Measurements from ENCODE around the gene HSFX1. TPM values are rescaled to one million over a fixed set of nuclear protein-coding genes. Genes with fewer than 3 reads are reported as not detected.
"Not testable (repeated sequence)": the region's sequence is repeated elsewhere in the genome, so short reads cannot be mapped to it uniquely, and the experiment has no call there.

The HSFX1 gene
- total RNA-seq, result under 1 TPM in 2 of 3 donors, not detected in 1; 0.21 to 0.32 TPM
- 0.70 TPM for total RNA-seq (2013)

- DNase-seq; H3K36me3 ChIP-seq (ENCODE audit: control insufficient read depth, insufficient read depth, low read length); H3K27me3 ChIP-seq (ENCODE audit: control insufficient read depth, insufficient read depth, low read length); H3K9me3 Mint-ChIP-seq; H3K27me3 Mint-ChIP-seq (ENCODE audit: low read depth in 2 of 2); H3K36me3 Mint-ChIP-seq; H3K27ac Mint-ChIP-seq; ATAC-seq; H3K9me3 ChIP-seq (ENCODE audit: control insufficient read depth, insufficient read depth, low read length); H3K27ac ChIP-seq (ENCODE audit: low read length); H3K4me3 ChIP-seq (ENCODE audit: low read length); H3K4me1 Mint-ChIP-seq; intact Hi-C loops (cut with micrococcal nuclease); H3K4me3 Mint-ChIP-seq; H3K4me1 ChIP-seq (ENCODE audit: control insufficient read depth, insufficient read depth, low read length): not testable (repeated sequence)
- WGBS (ENCODE audit: insufficient coverage), result no CpG with 5 or more reads among the region's 17 CpGs
These were observed at the start of gene HSFX1 for GRCh38 chrX:149773768-149774167. HSFX1 (plus strand) TSS chrX:149774068; CDS start chrX:149774682, 614 bp downstream.

- H3K27ac Mint-ChIP-seq; H3K27ac ChIP-seq (ENCODE audit: low read length); H3K9me3 Mint-ChIP-seq; H3K36me3 ChIP-seq (ENCODE audit: control insufficient read depth, insufficient read depth, low read length); H3K9me3 ChIP-seq (ENCODE audit: control insufficient read depth, insufficient read depth, low read length); ATAC-seq; H3K27me3 ChIP-seq (ENCODE audit: control insufficient read depth, insufficient read depth, low read length); H3K4me3 Mint-ChIP-seq; intact Hi-C loops (cut with micrococcal nuclease); DNase-seq; H3K36me3 Mint-ChIP-seq; H3K4me1 Mint-ChIP-seq; H3K27me3 Mint-ChIP-seq (ENCODE audit: low read depth in 2 of 2); H3K4me3 ChIP-seq (ENCODE audit: low read length); H3K4me1 ChIP-seq (ENCODE audit: control insufficient read depth, insufficient read depth, low read length): not testable (repeated sequence)
- no CpG with 5 or more reads among the region's 7 CpGs for WGBS (ENCODE audit: insufficient coverage)
These were observed 46.6 kb upstream of the HSFX1 start for GRCh38 chrX:149727308-149727707.

- intact Hi-C loops (cut with micrococcal nuclease); H3K4me3 Mint-ChIP-seq; H3K4me3 ChIP-seq (ENCODE audit: low read length); H3K27ac ChIP-seq (ENCODE audit: low read length); H3K9me3 ChIP-seq (ENCODE audit: control insufficient read depth, insufficient read depth, low read length); DNase-seq; H3K36me3 Mint-ChIP-seq; ATAC-seq; H3K36me3 ChIP-seq (ENCODE audit: control insufficient read depth, insufficient read depth, low read length); H3K27me3 Mint-ChIP-seq (ENCODE audit: low read depth in 2 of 2); H3K27me3 ChIP-seq (ENCODE audit: control insufficient read depth, insufficient read depth, low read length); H3K4me1 Mint-ChIP-seq; H3K27ac Mint-ChIP-seq; H3K4me1 ChIP-seq (ENCODE audit: control insufficient read depth, insufficient read depth, low read length); H3K9me3 Mint-ChIP-seq: not testable (repeated sequence)
- no CpG with 5 or more reads among the region's 6 CpGs for WGBS (ENCODE audit: insufficient coverage)
These were observed 31.6 kb upstream of the HSFX1 start for GRCh38 chrX:149742269-149742668.

- DNase-seq; intact Hi-C loops (cut with micrococcal nuclease); H3K4me1 Mint-ChIP-seq; H3K9me3 ChIP-seq (ENCODE audit: control insufficient read depth, insufficient read depth, low read length); H3K4me3 ChIP-seq (ENCODE audit: low read length); H3K36me3 Mint-ChIP-seq; H3K27ac Mint-ChIP-seq; H3K4me3 Mint-ChIP-seq; H3K27me3 ChIP-seq (ENCODE audit: control insufficient read depth, insufficient read depth, low read length); H3K4me1 ChIP-seq (ENCODE audit: control insufficient read depth, insufficient read depth, low read length); H3K36me3 ChIP-seq (ENCODE audit: control insufficient read depth, insufficient read depth, low read length); H3K27ac ChIP-seq (ENCODE audit: low read length); H3K9me3 Mint-ChIP-seq; H3K27me3 Mint-ChIP-seq (ENCODE audit: low read depth in 2 of 2): not testable (repeated sequence)
- peak in 1 of 3 donors; percentile 33 for ATAC-seq
- WGBS (ENCODE audit: insufficient coverage), result no CpG with 5 or more reads among the region's 6 CpGs
These were observed 27.4 kb upstream of the HSFX1 start for GRCh38 chrX:149746390-149747007.

GRCh38 chrX:149757206-149758067 is 16.4 kb upstream of the HSFX1 start:
- H3K27me3 Mint-ChIP-seq (ENCODE audit: low read depth in 2 of 2), result peaks cover 0 to 20% of the 10 kb centered on the region in 2 donors
- H3K4me3 Mint-ChIP-seq, result no peak overlapping the region
- 84% methylated on average over 7 of the region's 8 CpGs for WGBS (ENCODE audit: insufficient coverage)
- ATAC-seq (no peak), DNase-seq (no peak)
- Histone ChIP-seq H3K27ac (ENCODE audit: low read length) (no peak overlapping the region), H3K4me1 (ENCODE audit: control insufficient read depth, insufficient read depth, low read length) (no peaks in the 10 kb centered on the region), H3K27me3 (ENCODE audit: control insufficient read depth, insufficient read depth, low read length) (no peaks in the 10 kb centered on the region), H3K9me3 (ENCODE audit: control insufficient read depth, insufficient read depth, low read length) (no peaks in the 10 kb centered on the region), H3K4me3 (ENCODE audit: low read length) (no peak overlapping the region), H3K36me3 (ENCODE audit: control insufficient read depth, insufficient read depth, low read length) (no peaks in the 10 kb centered on the region)
- H3K27ac Mint-ChIP-seq, result no peak overlapping the region
- intact Hi-C loops (cut with micrococcal nuclease), result no loop called here
- no peak for TF ChIP-seq CTCF (IDR thresholded peaks at IDR 0.05)
- H3K36me3 Mint-ChIP-seq, result no peaks in the 10 kb centered on the region
- H3K4me1 Mint-ChIP-seq, result no peaks in the 10 kb centered on the region
- H3K9me3 Mint-ChIP-seq, result no peaks in the 10 kb centered on the region
